Natural killer cell (primary cell): ENCODE data around the gene FASTK. TPM values are rescaled to one million over a fixed set of nuclear protein-coding genes. Genes with fewer than 3 reads are reported as not detected.
A peak's percentile ranks its signal among the peaks of the same experiment; 100 is the strongest.

Experiments
- ATAC-seq, 3 donors: fragments of 150-1000 bp in 2 of 3; fragments of 200-7000 bp in 1 of 3; cut with Tn5 transposase; 1 replicate in 1 of 3; 2 replicates in 2 of 3; pipeline ENCODE4 v1.10.0; 2021; ENCODE audit warnings: mild to moderate bottlenecking in 2 of 3, moderate library complexity in 2 of 3
- DNase-seq, 2 donors: peaks; one replicate each; pipeline versions ENCODE4 v3.0.0 to v3.0.0-alpha.2; 2013 to 2021; ENCODE audit warnings: mixed read lengths in 1 of 2
- H3K27ac ChIP-seq: one replicate; pipeline ENCODE4 v1.5.1; 2013; ENCODE audit warnings: mild to moderate bottlenecking, low read length
- H3K27me3 ChIP-seq: one replicate; pipeline ENCODE4 v1.6.1; 2013; ENCODE audit warnings: low read length; ENCODE audit not compliant: control insufficient read depth, insufficient read depth
- H3K36me3 ChIP-seq: one replicate; pipeline ENCODE4 v1.6.1; 2013; ENCODE audit warnings: low read length; ENCODE audit not compliant: control insufficient read depth, insufficient read depth
- H3K4me1 ChIP-seq: one replicate; pipeline ENCODE4 v1.6.1; 2013; ENCODE audit warnings: low read length; ENCODE audit not compliant: control insufficient read depth, insufficient read depth
- H3K4me3 ChIP-seq: one replicate; pipeline ENCODE4 v1.5.1; 2013; ENCODE audit warnings: low read length
- H3K9me3 ChIP-seq: one replicate; pipeline ENCODE4 v1.6.1; 2013; ENCODE audit warnings: low read length; ENCODE audit not compliant: control insufficient read depth, insufficient read depth
- H3K27ac Mint-ChIP-seq, 2 donors: one replicate each; pipeline ENCODE4 v1.8.0; 2022; ENCODE audit warnings: mild to moderate bottlenecking in 2 of 2, mixed read lengths in 2 of 2, moderate library complexity in 1 of 2
- H3K27me3 Mint-ChIP-seq, 2 donors: one replicate each; pipeline ENCODE4 v1.8.0; 2022; ENCODE audit warnings: low read depth in 2 of 2, mixed read lengths in 2 of 2
- H3K36me3 Mint-ChIP-seq: one replicate; pipeline ENCODE4 v1.8.0; 2022; ENCODE audit warnings: mixed read lengths
- H3K4me1 Mint-ChIP-seq, 2 donors: one replicate each; pipeline ENCODE4 v1.8.0; 2022; ENCODE audit warnings: mixed read lengths in 2 of 2
- H3K4me3 Mint-ChIP-seq: one replicate; pipeline ENCODE4 v1.8.0; 2022; ENCODE audit warnings: mild to moderate bottlenecking, moderate library complexity, mixed read lengths
- H3K9me3 Mint-ChIP-seq, 2 donors: one replicate each; pipeline ENCODE4 v1.8.0; 2022; ENCODE audit warnings: mixed read lengths in 2 of 2
- WGBS: methylation state at CpG from one replicate; pipeline ENCODE4 v1.1.7; 2013; ENCODE audit warnings: missing lambda C conversion rate; ENCODE audit not compliant: insufficient coverage; 5-methylcytosine and 5-hydroxymethylcytosine counted together
- intact Hi-C: fragments of 100-400 bp; cut with micrococcal nuclease; formaldehyde crosslinking; loops from one replicate; pipeline ENCODE4 v1.14.2; 2022
- total RNA-seq, 4 donors: library from RNA; stranded (reverse); fragments of 120-200 nt in 1 of 4; gene quantifications; one replicate each; pipeline versions ENCODE4 v1.2.3 to v1.2.4, GENCODE V29; 2013 to 2022
- TF ChIP-seq, protein P1 (sequence below): fragments of 200-600 bp; IDR thresholded peaks from one replicate; pipeline ENCODE4 v1.8.0; 2022; ENCODE audit warnings: antibody characterized with exemption

The FASTK gene
- total RNA-seq, 3 donors from 2014 or later (not counting 1 experiment from before 2014, with no cell fraction given), result 72.8 to 89.4 (median 85.2) TPM

DNA sequence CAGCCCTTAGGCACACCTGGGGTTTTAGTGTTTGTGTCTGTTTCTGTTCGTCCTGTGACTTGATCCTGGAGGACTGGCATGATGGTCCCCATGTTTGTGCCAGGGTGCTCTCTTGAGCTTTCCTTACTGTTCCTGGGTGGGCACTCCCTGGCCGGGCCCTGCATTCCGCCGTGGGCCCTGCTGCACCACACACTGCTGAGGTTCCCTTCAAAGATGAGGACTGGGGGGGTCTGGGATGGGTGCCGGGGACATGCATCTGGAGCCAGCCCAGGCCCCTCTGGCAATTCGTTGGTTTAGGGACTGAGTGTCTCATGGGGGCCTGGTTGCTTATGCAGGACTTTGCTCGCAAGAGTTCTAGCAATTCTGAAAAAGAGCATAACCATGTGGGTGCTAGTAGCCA, 10.4 kb upstream of the FASTK start:
- Histone ChIP-seq H3K9me3 (no peaks in the 10 kb centered on the region), H3K36me3 (no peaks in the 10 kb centered on the region), H3K27me3 (no peaks in the 10 kb centered on the region), H3K4me1 (peaks cover 34% of the 10 kb centered on the region), H3K27ac (no peak overlapping the region), H3K4me3 (no peak overlapping the region)
- DNase-seq (no peak), ATAC-seq (no peak)
- no peaks in the 10 kb centered on the region for H3K36me3 Mint-ChIP-seq
- intact Hi-C loops, result no loop called here
- H3K27me3 Mint-ChIP-seq, result no peaks in the 10 kb centered on the region
- TF ChIP-seq, protein P1, sequence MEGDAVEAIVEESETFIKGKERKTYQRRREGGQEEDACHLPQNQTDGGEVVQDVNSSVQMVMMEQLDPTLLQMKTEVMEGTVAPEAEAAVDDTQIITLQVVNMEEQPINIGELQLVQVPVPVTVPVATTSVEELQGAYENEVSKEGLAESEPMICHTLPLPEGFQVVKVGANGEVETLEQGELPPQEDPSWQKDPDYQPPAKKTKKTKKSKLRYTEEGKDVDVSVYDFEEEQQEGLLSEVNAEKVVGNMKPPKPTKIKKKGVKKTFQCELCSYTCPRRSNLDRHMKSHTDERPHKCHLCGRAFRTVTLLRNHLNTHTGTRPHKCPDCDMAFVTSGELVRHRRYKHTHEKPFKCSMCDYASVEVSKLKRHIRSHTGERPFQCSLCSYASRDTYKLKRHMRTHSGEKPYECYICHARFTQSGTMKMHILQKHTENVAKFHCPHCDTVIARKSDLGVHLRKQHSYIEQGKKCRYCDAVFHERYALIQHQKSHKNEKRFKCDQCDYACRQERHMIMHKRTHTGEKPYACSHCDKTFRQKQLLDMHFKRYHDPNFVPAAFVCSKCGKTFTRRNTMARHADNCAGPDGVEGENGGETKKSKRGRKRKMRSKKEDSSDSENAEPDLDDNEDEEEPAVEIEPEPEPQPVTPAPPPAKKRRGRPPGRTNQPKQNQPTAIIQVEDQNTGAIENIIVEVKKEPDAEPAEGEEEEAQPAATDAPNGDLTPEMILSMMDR, result no peak
- H3K4me1 Mint-ChIP-seq, result peaks cover 19 to 28% of the 10 kb centered on the region in 2 donors
- WGBS, result 97% methylated on average over 7 of the region's 7 CpGs
- no peak overlapping the region for H3K4me3 Mint-ChIP-seq
- H3K27ac Mint-ChIP-seq, result no peak overlapping the region
- H3K9me3 Mint-ChIP-seq, result no peaks in the 10 kb centered on the region

- intact Hi-C loops, result no loop called here
- no peaks in the 10 kb centered on the region for H3K27me3 Mint-ChIP-seq
- Histone ChIP-seq H3K4me1 (peaks cover 43% of the 10 kb centered on the region), H3K36me3 (no peaks in the 10 kb centered on the region), H3K4me3 (no peak overlapping the region), H3K9me3 (no peaks in the 10 kb centered on the region), H3K27me3 (no peaks in the 10 kb centered on the region), H3K27ac (no peak overlapping the region)
- WGBS, result 92% methylated on average over 18 of the region's 22 CpGs
- H3K4me1 Mint-ChIP-seq, result peaks cover 28 to 37% of the 10 kb centered on the region in 2 donors
- TF ChIP-seq, protein P1, result no peak
- no peaks in the 10 kb centered on the region for H3K9me3 Mint-ChIP-seq
- H3K36me3 Mint-ChIP-seq, result no peaks in the 10 kb centered on the region
- ATAC-seq, result no peak
- H3K4me3 Mint-ChIP-seq, result no peak overlapping the region
- no peak for DNase-seq
- H3K27ac Mint-ChIP-seq, result no peak overlapping the region
Observed at GRCh38 chr7:151089893-151090730, 9.5 kb upstream of the FASTK start.

DNA sequence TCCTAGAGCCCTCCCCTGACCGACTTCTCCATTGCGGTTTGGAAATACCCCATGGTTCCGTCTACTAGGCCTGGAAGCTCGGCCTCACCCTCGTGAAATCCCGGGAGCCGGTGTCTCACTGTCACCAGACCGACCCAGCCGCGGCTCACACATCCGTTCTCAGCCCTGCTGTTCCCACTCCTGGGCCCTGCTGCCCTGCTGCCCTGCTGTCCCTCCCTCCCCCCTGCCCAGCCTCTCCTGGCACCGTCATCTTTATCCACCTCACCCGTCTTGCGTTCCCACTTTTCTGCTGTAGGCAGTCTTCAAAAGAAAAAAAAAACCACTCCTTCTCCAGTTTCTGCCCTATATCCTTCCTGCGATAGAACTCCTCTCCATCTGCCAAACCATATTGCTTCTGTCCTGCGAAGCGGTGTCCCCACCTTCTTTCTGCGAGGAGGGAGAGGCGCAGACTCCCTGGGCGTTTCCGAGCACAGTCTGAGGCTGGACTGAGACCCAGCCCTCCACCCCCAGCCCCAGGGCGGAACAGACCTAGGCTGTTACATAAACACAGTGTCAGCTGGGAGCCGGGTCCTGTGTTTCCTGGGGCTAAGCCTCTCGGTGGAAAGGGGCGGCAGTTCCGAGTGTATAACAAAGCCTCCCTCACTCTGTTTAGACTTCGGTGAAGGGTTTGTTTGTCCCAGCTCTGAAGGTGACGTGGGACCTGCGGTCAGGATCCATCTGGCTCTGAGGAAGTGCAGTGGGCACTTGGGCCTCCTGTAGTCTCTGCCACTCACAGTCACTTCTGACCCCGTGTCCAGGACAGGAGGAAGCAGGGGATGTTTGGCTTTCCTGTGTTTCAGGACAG, 8.5 kb upstream of the FASTK start:
- DNase-seq (peak in 1 of 2 donors; percentile 49), ATAC-seq (peak in 2 of 3 donors; percentile 12 to 42)
- H3K9me3 ChIP-seq, result no peaks in the 10 kb centered on the region
- H3K27me3 ChIP-seq, result no peaks in the 10 kb centered on the region
- H3K27ac ChIP-seq, result peak overlapping the region; percentile 62
- intact Hi-C loops, result no loop called here
- H3K4me1 ChIP-seq, result peaks cover 43% of the 10 kb centered on the region
- no peaks in the 10 kb centered on the region for H3K36me3 ChIP-seq
- TF ChIP-seq, protein P1, result no peak
- no peak overlapping the region for H3K4me3 ChIP-seq
- Mint-ChIP-seq H3K27ac (peak overlapping the region; percentile 45 to 74), H3K4me3 (peak overlapping the region; percentile 74), H3K4me1 (peaks cover 35 to 44% of the 10 kb centered on the region in 2 donors), H3K27me3 (no peaks in the 10 kb centered on the region), H3K9me3 (no peaks in the 10 kb centered on the region), H3K36me3 (no peaks in the 10 kb centered on the region)
- 30% methylated on average over 30 of the region's 30 CpGs for WGBS
